CD4-positive, alpha-beta T cell treated with Interleukin-4 for 4 hours (primary cell): ENCODE measurements around the gene PAF1.

Source experiments
- DNase-seq: peaks from one replicate; pipeline ENCODE4 v3.0.0-alpha.2; 2020

PAF1 gene

GRCh38 chr19:39405261-39405957, 14.5 kb upstream of the PAF1 start:
- DNase-seq = peak; percentile 24

GRCh38 chr19:39403331-39404312, 12.7 kb upstream of the PAF1 start:
- peak; percentile 97 for DNase-seq

- DNase-seq = peak; percentile 83
These were observed 11.7 kb upstream of the PAF1 start for GRCh38 chr19:39402346-39403300.

GRCh38 chr19:39401549-39402345, 10.8 kb upstream of the PAF1 start:
- peak; percentile 96 for DNase-seq

- DNase-seq = no peak
These were observed 10.2 kb upstream of the PAF1 start for GRCh38 chr19:39401070-39401548.

GRCh38 chr19:39400061-39400460, 9.2 kb upstream of the PAF1 start:
- DNase-seq = no peak

GRCh38 chr19:39399668-39400050, 8.8 kb upstream of the PAF1 start:
- DNase-seq = no peak

GRCh38 chr19:39398297-39398864, 7.5 kb upstream of the PAF1 start:
- peak; percentile 81 for DNase-seq

GRCh38 chr19:39397360-39398296, 6.7 kb upstream of the PAF1 start:
- peak; percentile 93 for DNase-seq

GRCh38 chr19:39390451-39390750, 505 bp downstream of the PAF1 start:
- no peak for DNase-seq

- DNase-seq = no peak
These were observed 1.1 kb downstream of the PAF1 start for GRCh38 chr19:39389631-39390414.

GRCh38 chr19:39388657-39389056, 2.2 kb downstream of the PAF1 start:
- no peak for DNase-seq

GRCh38 chr19:39386557-39386956, 4.3 kb downstream of the PAF1 start:
- DNase-seq = no peak

- no peak for DNase-seq
These were observed 5.1 kb downstream of the PAF1 start for GRCh38 chr19:39385629-39386411.

- DNase-seq = no peak
These were observed 5.9 kb downstream of the PAF1 start for GRCh38 chr19:39384839-39385568.

GRCh38 chr19:39382991-39383828, 7.7 kb downstream of the PAF1 start:
- no peak for DNase-seq
